Brain microvascular endothelial cell (primary cell): ENCODE results near the gene MYBPC3.

ENCODE experiments used
- DNase-seq: peaks from one replicate; pipeline ENCODE4 v3.0.0-alpha.2; 2020
- H3K27ac ChIP-seq: fragments of 250-450 bp; sonication (Bioruptor Pico); 2 replicates; pipeline ENCODE4 v1.5.1; 2020; ENCODE audit warnings: mild to moderate bottlenecking, moderate library complexity
- H3K27me3 ChIP-seq: fragments of 250-450 bp; sonication (Bioruptor Pico); replicated peaks from 2 replicates; pipeline ENCODE4 v1.5.1; 2020; ENCODE audit warnings: mild to moderate bottlenecking
- H3K36me3 ChIP-seq: fragments of 250-450 bp; sonication (Bioruptor Pico); replicated peaks from 2 replicates; pipeline ENCODE4 v1.5.1; 2020; ENCODE audit warnings: mild to moderate bottlenecking
- H3K4me3 ChIP-seq: 2 replicates; pipeline ENCODE4 v1.5.1; 2011; ENCODE audit warnings: low read depth, mild to moderate bottlenecking, control low read depth, low read length, moderate library complexity
- in situ Hi-C: cut with HindIII; loops from 2 replicates; pipeline ENCODE4 v1.10.0; 2017; ENCODE audit warnings: low sequenced_read_pairs, low pct_ligation_motif_present
- TF ChIP-seq, protein P1 (sequence below): IDR thresholded peaks from 2 replicates; pipeline ENCODE4 v1.5.1; 2011; ENCODE audit warnings: low read depth, mild to moderate bottlenecking, moderate library complexity, low read length, control low read depth, inconsistent platforms; ENCODE audit errors: missing control alignments

The MYBPC3 gene

GRCh38 chr11:47358731-47359051 is 6.2 kb upstream of the MYBPC3 start:
- TF ChIP-seq, protein P1, sequence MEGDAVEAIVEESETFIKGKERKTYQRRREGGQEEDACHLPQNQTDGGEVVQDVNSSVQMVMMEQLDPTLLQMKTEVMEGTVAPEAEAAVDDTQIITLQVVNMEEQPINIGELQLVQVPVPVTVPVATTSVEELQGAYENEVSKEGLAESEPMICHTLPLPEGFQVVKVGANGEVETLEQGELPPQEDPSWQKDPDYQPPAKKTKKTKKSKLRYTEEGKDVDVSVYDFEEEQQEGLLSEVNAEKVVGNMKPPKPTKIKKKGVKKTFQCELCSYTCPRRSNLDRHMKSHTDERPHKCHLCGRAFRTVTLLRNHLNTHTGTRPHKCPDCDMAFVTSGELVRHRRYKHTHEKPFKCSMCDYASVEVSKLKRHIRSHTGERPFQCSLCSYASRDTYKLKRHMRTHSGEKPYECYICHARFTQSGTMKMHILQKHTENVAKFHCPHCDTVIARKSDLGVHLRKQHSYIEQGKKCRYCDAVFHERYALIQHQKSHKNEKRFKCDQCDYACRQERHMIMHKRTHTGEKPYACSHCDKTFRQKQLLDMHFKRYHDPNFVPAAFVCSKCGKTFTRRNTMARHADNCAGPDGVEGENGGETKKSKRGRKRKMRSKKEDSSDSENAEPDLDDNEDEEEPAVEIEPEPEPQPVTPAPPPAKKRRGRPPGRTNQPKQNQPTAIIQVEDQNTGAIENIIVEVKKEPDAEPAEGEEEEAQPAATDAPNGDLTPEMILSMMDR, result no peak
- DNase-seq, result no peak
- H3K36me3 ChIP-seq, result no peaks in the 10 kb centered on the region
- H3K4me3 ChIP-seq, result no peak overlapping the region
- H3K27me3 ChIP-seq, result no peaks in the 10 kb centered on the region
- in situ Hi-C loops, result no loop called here
- H3K27ac ChIP-seq, result no peak overlapping the region

- H3K36me3 ChIP-seq, result no peaks in the 10 kb centered on the region
- DNase-seq, result no peak
Measured at GRCh38 chr11:47357985-47358730, 5.7 kb upstream of the MYBPC3 start.

DNA sequence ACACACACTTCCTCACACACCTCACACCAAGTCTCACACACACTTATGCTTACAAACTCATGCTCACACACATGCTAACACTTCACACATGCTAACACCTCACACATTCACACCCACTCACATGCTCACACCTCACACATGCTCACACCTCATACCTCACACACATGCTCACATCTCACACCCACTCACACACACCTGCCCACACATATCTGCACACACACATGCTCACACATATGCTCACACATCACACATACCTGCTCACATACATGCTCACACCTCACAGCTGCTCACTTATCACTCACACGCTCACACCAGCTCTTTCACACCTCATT is 4.5 kb upstream of the MYBPC3 start:
- no peak for DNase-seq

More at GRCh38 chr11:47357985-47358730, 5.7 kb upstream of the MYBPC3 start:
- in situ Hi-C loops, result no loop called here
- Histone ChIP-seq H3K4me3 (no peak overlapping the region), H3K27ac (no peak overlapping the region), H3K27me3 (no peaks in the 10 kb centered on the region)
- TF ChIP-seq, protein P1, result no peak

DNA sequence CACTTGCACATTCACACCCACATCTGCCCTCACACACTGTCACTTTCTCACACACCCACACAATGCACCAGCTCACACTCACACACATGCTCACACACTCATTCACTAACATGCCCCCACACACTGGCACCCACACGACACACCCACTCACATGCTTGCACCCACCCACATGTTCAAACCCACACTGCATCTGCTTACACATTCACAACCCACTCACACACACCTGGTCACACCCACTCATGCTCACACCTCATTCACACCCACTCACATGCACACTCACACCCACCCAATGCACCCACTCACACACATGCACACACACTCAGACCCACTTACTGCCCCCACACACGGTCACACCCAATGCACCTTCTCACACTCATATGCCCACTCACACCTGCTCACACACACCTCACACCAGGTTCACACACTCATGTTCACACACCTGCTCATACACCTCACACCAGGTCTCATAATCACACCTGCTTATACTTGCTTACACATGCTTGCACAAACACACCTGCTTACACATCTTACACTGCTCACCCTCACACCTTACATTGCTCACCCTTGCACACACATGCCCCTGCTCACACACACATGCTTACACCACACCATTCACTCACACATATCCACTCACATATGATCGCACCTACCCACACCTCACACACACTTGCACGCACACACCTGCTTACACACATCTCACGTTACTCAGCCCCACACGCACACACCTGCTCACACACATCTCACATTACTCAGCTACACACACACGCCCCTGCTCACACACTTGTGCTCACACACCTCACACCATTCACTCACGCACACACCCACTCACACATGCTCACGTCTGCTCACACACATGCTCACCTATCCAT is 3.9 kb upstream of the MYBPC3 start:
- H3K27me3 ChIP-seq, result no peaks in the 10 kb centered on the region
- in situ Hi-C loops, result no loop called here
- no peak overlapping the region for H3K4me3 ChIP-seq
- TF ChIP-seq, protein P1, result no peak
- no peak for DNase-seq
- no peak overlapping the region for H3K27ac ChIP-seq
- no peaks in the 10 kb centered on the region for H3K36me3 ChIP-seq

More for the DNA sequence above, 4.5 kb upstream of the MYBPC3 start:
- no peak overlapping the region for H3K4me3 ChIP-seq
- in situ Hi-C loops, result no loop called here
- H3K27ac ChIP-seq, result no peak overlapping the region
- H3K27me3 ChIP-seq, result no peaks in the 10 kb centered on the region
- TF ChIP-seq, protein P1, result no peak
- no peaks in the 10 kb centered on the region for H3K36me3 ChIP-seq

DNA sequence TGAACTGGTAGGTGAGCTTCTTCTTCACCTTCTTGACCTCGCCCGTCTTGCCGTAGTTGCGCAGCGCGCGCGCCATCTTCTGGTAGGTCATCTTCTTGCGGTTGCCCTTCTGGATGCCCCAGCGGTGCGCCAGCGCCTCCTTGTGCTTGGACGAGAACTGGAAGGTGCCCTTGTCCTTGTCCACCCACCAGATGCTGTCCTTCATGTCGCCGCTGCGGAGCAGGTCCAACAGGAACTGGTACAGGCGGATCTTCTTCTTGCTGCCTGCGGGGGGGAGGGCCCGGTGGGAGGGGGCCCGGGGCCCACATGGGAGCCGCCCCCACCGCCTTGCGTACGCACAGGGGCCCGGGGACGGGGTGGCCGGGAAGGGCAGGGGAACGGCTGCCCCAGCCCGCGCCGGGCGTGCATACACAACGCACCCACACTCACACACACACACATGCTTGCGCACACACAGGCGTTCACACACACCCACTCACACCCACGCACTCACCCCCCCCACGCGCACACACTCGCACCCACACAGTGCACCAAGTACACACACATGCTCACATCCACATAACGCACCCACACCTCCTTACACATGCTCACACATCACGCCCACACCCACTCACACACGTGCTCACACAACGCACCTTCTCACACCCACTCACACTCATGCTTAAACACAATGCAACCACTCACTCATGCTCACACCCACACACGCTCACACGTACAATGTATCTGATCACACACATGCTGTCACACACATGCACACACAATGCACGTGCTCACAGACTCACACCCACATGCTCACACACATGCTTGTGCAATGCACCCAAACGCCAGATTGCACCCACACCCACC is 3.0 kb upstream of the MYBPC3 start:
- H3K27me3 ChIP-seq, result no peaks in the 10 kb centered on the region
- in situ Hi-C loops, result no loop called here
- DNase-seq, result peak; percentile 84
- H3K4me3 ChIP-seq, result peak overlapping the region; percentile 26
- no peak overlapping the region for H3K27ac ChIP-seq
- TF ChIP-seq, protein P1, result peak; percentile 99
- no peaks in the 10 kb centered on the region for H3K36me3 ChIP-seq
